Upper lobe of right lung (tissue), 1 donor: ENCODE measurements around the gene MTRR. TPM values are rescaled to one million over a fixed set of nuclear protein-coding genes. Genes with fewer than 3 reads are reported as not detected.

Experiments
- ATAC-seq: fragments of 200-7000 bp; cut with Tn5 transposase; one replicate; pipeline ENCODE4 v1.9.1; 2020; ENCODE audit warnings: mild to moderate bottlenecking, moderate library complexity
- DNase-seq: peaks from one replicate; pipeline ENCODE4 v3.0.0-alpha.2; 2020
- H3K27ac ChIP-seq: fragments of 200-600 bp; one replicate; pipeline ENCODE4 v1.8.0; 2022
- H3K27me3 ChIP-seq: fragments of 200-600 bp; one replicate; pipeline ENCODE4 v1.8.0; 2022; ENCODE audit warnings: mild to moderate bottlenecking
- H3K36me3 ChIP-seq: fragments of 200-600 bp; one replicate; pipeline ENCODE4 v1.8.0; 2022
- H3K4me1 ChIP-seq: fragments of 200-600 bp; one replicate; pipeline ENCODE4 v1.8.0; 2022
- H3K4me3 ChIP-seq: fragments of 200-600 bp; one replicate; pipeline ENCODE4 v1.8.0; 2022; ENCODE audit warnings: mild to moderate bottlenecking
- H3K9me3 ChIP-seq: fragments of 200-600 bp; one replicate; pipeline ENCODE4 v1.8.0; 2022
- CTCF ChIP-seq: fragments of 200-600 bp; IDR thresholded peaks from one replicate; pipeline ENCODE4 v1.8.0; 2022; ENCODE audit warnings: antibody characterized with exemption
- intact Hi-C: fragments of 100-400 bp; cut with DNase I; formaldehyde crosslinking; loops from one replicate; pipeline ENCODE4 v1.11.0; 2022
- total RNA-seq: library from RNA; stranded (reverse); fragmentation: NEBNext Ultra II Directional; extraction: Animal tissue kit (Norgen Biotek cat#: 25700); gene quantifications from one replicate; pipeline ENCODE4 v1.2.1, GENCODE V29; 2021
- donor health status: DM: no; HTN: yes; CAD: no; lungs with severe emphysema.

MTRR gene
- total RNA-seq, 1 donor from 2014 or later: 116 TPM

GRCh38 chr5:7917130-7918123, 48.5 kb downstream of the MTRR start:
- DNase-seq (no peak), ATAC-seq (no peak)
- Histone ChIP-seq H3K27me3 (no peaks in the 10 kb centered on the region), H3K4me3 (no peak overlapping the region), H3K36me3 (no peaks in the 10 kb centered on the region), H3K4me1 (no peaks in the 10 kb centered on the region), H3K27ac (no peak overlapping the region), H3K9me3 (no peaks in the 10 kb centered on the region)
- no peak for TF ChIP-seq CTCF
- intact Hi-C loops: no loop called here

- ATAC-seq (no peak), DNase-seq (no peak)
- Histone ChIP-seq H3K9me3 (no peaks in the 10 kb centered on the region), H3K4me1 (no peaks in the 10 kb centered on the region), H3K36me3 (no peaks in the 10 kb centered on the region), H3K4me3 (no peak overlapping the region), H3K27me3 (peaks cover 11% of the 10 kb centered on the region), H3K27ac (no peak overlapping the region)
- intact Hi-C loops: no loop called here
- no peak for TF ChIP-seq CTCF
Measured at GRCh38 chr5:7925961-7926695, 57.2 kb downstream of the MTRR start.

GRCh38 chr5:7926720-7927119, 57.8 kb downstream of the MTRR start:
- no peaks in the 10 kb centered on the region for H3K36me3 ChIP-seq
- peaks cover 11% of the 10 kb centered on the region for H3K27me3 ChIP-seq
- no peak overlapping the region for H3K27ac ChIP-seq
- ATAC-seq (no peak), DNase-seq (no peak)
- H3K4me3 ChIP-seq: no peak overlapping the region
- no peaks in the 10 kb centered on the region for H3K4me1 ChIP-seq
- intact Hi-C loops: no loop called here
- no peaks in the 10 kb centered on the region for H3K9me3 ChIP-seq
- TF ChIP-seq CTCF: no peak

GRCh38 chr5:7927466-7928375, 58.8 kb downstream of the MTRR start:
- ATAC-seq: peak; percentile 88
- no peak overlapping the region for H3K4me3 ChIP-seq

More at GRCh38 chr5:7927466-7928375, 58.8 kb downstream of the MTRR start:
- no peaks in the 10 kb centered on the region for H3K4me1 ChIP-seq
- no peaks in the 10 kb centered on the region for H3K9me3 ChIP-seq
- peak; percentile 74 for TF ChIP-seq CTCF
- no peak overlapping the region for H3K27ac ChIP-seq
- intact Hi-C loops: no loop called here
- H3K36me3 ChIP-seq: no peaks in the 10 kb centered on the region
- H3K27me3 ChIP-seq: peaks cover 11% of the 10 kb centered on the region
- no peak for DNase-seq
